PC-3 (cell line): ENCODE data around the gene FOXR1. TPM values are rescaled to one million over a fixed set of nuclear protein-coding genes. Genes with fewer than 3 reads are reported as not detected.

ENCODE experiments used
- ATAC-seq: fragments of 200-7000 bp; cut with Tn5 transposase; 2 replicates; pipeline ENCODE4 v1.9.1; 2020; ENCODE audit warnings: mild to moderate bottlenecking, moderate library complexity
- BruUV-seq: library from RNA; stranded (reverse); fragments of 400-500 nt; replicated peaks from 2 replicates; lab custom pipeline; 2021; lab: Mats Ljungman, UMichigan
- CTCF ChIA-PET: fragments of 300-600 bp; sonication (Branson Sonifier 250); formaldehyde crosslinking; loops from one replicate; lab custom pipeline; 2022; ENCODE audit warnings: antibody characterized with exemption; lab: Charles Lee
- POLR2A ChIA-PET: fragments of 300-600 bp; sonication (Branson Sonifier 250); formaldehyde crosslinking; loops from one replicate; lab custom pipeline; 2022; ENCODE audit warnings: antibody characterized with exemption; ENCODE audit not compliant: unreplicated experiment; lab: Charles Lee
- DNase-seq: peaks from one replicate; pipeline ENCODE4 v3.0.0-alpha.2; 2015
- H2AFZ ChIP-seq: fragments of 300-600 bp; sonication (generic); 2 replicates; pipeline ENCODE4 v1.6.0; 2016; ENCODE audit warnings: antibody characterized with exemption, low read length
- H3F3A ChIP-seq: fragments of 300-600 bp; sonication (generic); one replicate; pipeline ENCODE4 v1.6.0; 2017; ENCODE audit warnings: antibody characterized with exemption, low read length, control low read depth, mild to moderate bottlenecking; ENCODE audit not compliant: unreplicated experiment
- H3K27ac ChIP-seq: fragments of 300-600 bp; sonication (generic); 2 replicates; pipeline ENCODE4 v1.5.1; 2016; ENCODE audit warnings: mild to moderate bottlenecking, low read length
- H3K27me3 ChIP-seq: fragments of 300-600 bp; sonication (generic); 2 replicates; pipeline ENCODE4 v1.6.1; 2016; ENCODE audit warnings: low read length, mixed read lengths
- H3K36me3 ChIP-seq: fragments of 300-600 bp; sonication (generic); 2 replicates; pipeline ENCODE4 v1.6.1; 2016; ENCODE audit warnings: low read depth, mixed run types, low read length, mixed read lengths
- H3K4me1 ChIP-seq: fragments of 300-600 bp; sonication (generic); 2 replicates; pipeline ENCODE4 v1.5.1; 2016; ENCODE audit warnings: low read length; ENCODE audit not compliant: insufficient read depth
- H3K4me2 ChIP-seq: fragments of 300-600 bp; sonication (generic); 2 replicates; pipeline ENCODE4 v1.6.0; 2016; ENCODE audit warnings: low read length
- H3K4me3 ChIP-seq: fragments of 300-600 bp; sonication (generic); 2 replicates; pipeline ENCODE4 v1.5.1; 2016; ENCODE audit warnings: mild to moderate bottlenecking, low read length, mixed read lengths
- H3K79me2 ChIP-seq: fragments of 300-600 bp; sonication (generic); 2 replicates; pipeline ENCODE4 v1.6.1; 2017; ENCODE audit warnings: low read length, mixed read lengths
- H3K9ac ChIP-seq: fragments of 300-600 bp; sonication (generic); 2 replicates; pipeline ENCODE4 v1.6.0; 2016; ENCODE audit warnings: mild to moderate bottlenecking, low read length
- H3K9me2 ChIP-seq: fragments of 300-600 bp; sonication (generic); replicated peaks from 2 replicates; pipeline ENCODE4 v1.6.1; 2016; ENCODE audit warnings: mixed run types, low read length, mixed read lengths
- H3K9me3 ChIP-seq: fragments of 300-600 bp; sonication (generic); 2 replicates; pipeline ENCODE4 v1.6.1; 2016; ENCODE audit warnings: low read length, mixed read lengths
- H4K20me1 ChIP-seq: fragments of 300-600 bp; sonication (generic); 2 replicates; pipeline ENCODE4 v1.6.1; 2016; ENCODE audit warnings: low read length, mixed read lengths
- CTCF ChIP-seq: fragments of 300-600 bp; sonication (generic); conservative IDR thresholded peaks from 2 replicates; pipeline ENCODE4 v1.5.1; 2017; ENCODE audit warnings: antibody characterized with exemption, low read depth, mild to moderate bottlenecking, low read length
- EZH2 ChIP-seq: fragments of 300-600 bp; sonication (generic); IDR thresholded peaks from one replicate; pipeline ENCODE4 v1.6.1; 2017; ENCODE audit warnings: antibody characterized with exemption, mild to moderate bottlenecking, low read length; ENCODE audit not compliant: unreplicated experiment
- EZH2phosphoT487 ChIP-seq: fragments of 300-600 bp; sonication (generic); IDR thresholded peaks from 2 replicates; pipeline ENCODE4 v1.6.1; 2018; ENCODE audit warnings: mild to moderate bottlenecking, antibody characterized with exemption, low read length, borderline replicate concordance
- intact Hi-C: fragments of 100-400 bp; cut with micrococcal nuclease; formaldehyde crosslinking; loops from 2 replicates; pipeline ENCODE4 v1.9.0; 2023
- total RNA-seq: library from RNA; depleted of rRNA; stranded (reverse); fragments of >200 nt; gene quantifications from 2 replicates; pipeline ENCODE4 v1.2.3, GENCODE V29; 2014

The FOXR1 gene
- total RNA-seq, 1 experiment from 2014 or later, result not detected

GRCh38 chr11:119029069-119029339 lies 57.4 kb downstream of the FOXR1 start:
- no peak for ATAC-seq
- no peak overlapping the region for H2AFZ ChIP-seq

DNA sequence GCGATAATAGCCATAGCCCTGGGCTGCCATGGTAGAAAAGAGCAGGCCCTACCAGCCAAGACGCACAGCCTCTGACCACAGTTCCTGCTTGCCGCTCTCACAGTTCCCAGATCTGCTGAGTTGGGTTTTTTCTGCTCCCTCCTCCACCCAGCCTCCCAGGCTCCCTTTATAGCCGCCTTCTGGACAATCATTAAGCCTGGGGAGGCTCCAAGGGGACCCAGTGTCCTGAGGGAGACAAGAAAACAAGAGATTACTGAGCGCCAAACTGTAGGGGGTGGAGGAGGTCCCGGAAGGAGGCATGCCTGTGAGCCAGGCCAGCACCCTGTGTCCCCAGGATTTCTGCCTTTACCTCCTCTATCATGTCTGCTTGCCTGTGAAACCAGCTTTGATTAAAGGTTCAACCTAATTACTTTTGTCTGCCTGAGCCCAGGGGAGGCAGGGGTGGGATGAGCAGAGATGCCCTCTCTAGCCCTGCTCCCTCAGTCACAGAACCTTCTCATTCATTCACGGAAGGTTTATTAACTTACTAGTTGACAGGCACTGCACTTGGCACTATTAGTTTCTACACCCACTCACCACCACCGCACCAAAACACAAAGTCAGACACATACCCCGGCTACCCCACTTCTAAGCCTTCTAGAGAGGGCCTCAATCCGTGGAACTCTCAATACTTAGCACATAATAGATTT lies 57.9 kb downstream of the FOXR1 start:
- peak overlapping the region; percentile 91 for H3K9ac ChIP-seq
- TSS peak; percentile 55 for BruUV-seq
- H3K79me2 ChIP-seq, result peaks cover 27% of the 10 kb centered on the region
- peak overlapping the region; percentile 99 for H2AFZ ChIP-seq
- no peaks in the 10 kb centered on the region for H3F3A ChIP-seq
- DNase-seq (peak; percentile 16), ATAC-seq (peak; percentile 2; the same call in 1 of the 2 replicates)
- H3K36me3 ChIP-seq, result peaks cover 10% of the 10 kb centered on the region; the same call in 1 of the 2 replicates
- H3K9me2 ChIP-seq, result no peaks in the 10 kb centered on the region
- ChIA-PET POLR2A (interaction anchor here (0.6 kb wide), 1 partner anchor 9 kb away, joined by 4 read pairs; no protein-coding TSS in a partner anchor), CTCF (no interaction called here)
- peak overlapping the region; percentile 96 for H3K4me3 ChIP-seq
- H4K20me1 ChIP-seq, result no peaks in the 10 kb centered on the region
- TF ChIP-seq EZH2phosphoT487 (no peak), CTCF (no peak), EZH2 (no peak)
- H3K9me3 ChIP-seq, result no peaks in the 10 kb centered on the region
- H3K27me3 ChIP-seq, result no peaks in the 10 kb centered on the region
- intact Hi-C loops, result loop anchor here (2.0 kb wide), 1 partner anchor 73 kb away; no protein-coding TSS in a partner anchor
- no peak overlapping the region for H3K27ac ChIP-seq
- H3K4me1 ChIP-seq, result peaks cover 16% of the 10 kb centered on the region
- H3K4me2 ChIP-seq, result peak overlapping the region; percentile 99

More at GRCh38 chr11:119029069-119029339, 57.4 kb downstream of the FOXR1 start:
- no TSS peak for BruUV-seq
- TF ChIP-seq CTCF, result no peak
- no peak for TF ChIP-seq EZH2phosphoT487
- no peak for TF ChIP-seq EZH2
- peak overlapping the region; percentile 99 for H3K4me2 ChIP-seq
- H3K4me3 ChIP-seq, result peak overlapping the region; percentile 96
- H3K9ac ChIP-seq, result no peak overlapping the region
- H3K27me3 ChIP-seq, result no peaks in the 10 kb centered on the region
- H3F3A ChIP-seq, result peaks cover under 1% of the 10 kb centered on the region
- CTCF ChIA-PET, result no interaction called here
- no peak overlapping the region for H3K27ac ChIP-seq
- H3K4me1 ChIP-seq, result peaks cover 16% of the 10 kb centered on the region
- no peaks in the 10 kb centered on the region for H4K20me1 ChIP-seq
- POLR2A ChIA-PET, result interaction anchor here (0.6 kb wide), 1 partner anchor 9 kb away, joined by 4 read pairs; no protein-coding TSS in a partner anchor
- peaks cover 15% of the 10 kb centered on the region; the same call in 1 of the 2 replicates for H3K36me3 ChIP-seq
- H3K9me2 ChIP-seq, result no peaks in the 10 kb centered on the region
- intact Hi-C loops, result no loop called here
- H3K79me2 ChIP-seq, result peaks cover 27% of the 10 kb centered on the region
- no peaks in the 10 kb centered on the region for H3K9me3 ChIP-seq
- no peak for DNase-seq

DNA sequence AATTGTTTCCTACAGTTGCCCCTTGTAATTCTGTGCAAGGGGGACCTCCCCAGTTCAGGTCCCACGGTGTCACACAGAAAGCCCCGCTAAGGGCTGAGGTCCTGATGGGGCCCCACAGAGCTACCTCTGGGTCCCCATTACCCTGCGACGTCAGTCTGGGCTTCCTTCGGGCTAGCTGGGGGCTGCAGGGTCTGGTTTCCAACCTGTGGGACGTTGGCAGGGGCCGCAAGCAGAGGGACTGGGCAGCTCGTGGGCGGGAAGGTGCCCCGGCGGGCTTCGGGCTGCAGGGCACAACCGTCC lies 58.4 kb downstream of the FOXR1 start:
- peak overlapping the region; percentile 96 for H3K4me3 ChIP-seq
- peak overlapping the region; percentile 99 for H3K4me2 ChIP-seq
- intact Hi-C loops, result loop anchor here (2.0 kb wide), 1 partner anchor 73 kb away; no protein-coding TSS in a partner anchor
- H3K27me3 ChIP-seq, result no peaks in the 10 kb centered on the region
- TF ChIP-seq EZH2phosphoT487, result no peak
- TF ChIP-seq CTCF, result no peak
- no peak for TF ChIP-seq EZH2
- peak overlapping the region; percentile 91 for H3K9ac ChIP-seq
- DNase-seq (no peak), ATAC-seq (no peak)
- no peaks in the 10 kb centered on the region for H4K20me1 ChIP-seq
- CTCF ChIA-PET, result no interaction called here
- peak overlapping the region; percentile 15; the same call in 1 of the 2 replicates for H3K27ac ChIP-seq
- H2AFZ ChIP-seq, result peak overlapping the region; percentile 99
- no peaks in the 10 kb centered on the region for H3K9me2 ChIP-seq
- POLR2A ChIA-PET, result no interaction called here
- peaks cover 16% of the 10 kb centered on the region for H3K4me1 ChIP-seq
- H3K36me3 ChIP-seq, result peaks cover 5% of the 10 kb centered on the region; the same call in 1 of the 2 replicates
- no peaks in the 10 kb centered on the region for H3F3A ChIP-seq
- no TSS peak for BruUV-seq
- H3K9me3 ChIP-seq, result no peaks in the 10 kb centered on the region
- H3K79me2 ChIP-seq, result peaks cover 27% of the 10 kb centered on the region
